ENCODE data around the gene PAWR.
"Not testable (repeated sequence)": the region's sequence is repeated elsewhere in the genome, so short reads cannot be mapped to it uniquely, and the experiment has no call there.

GRCh38 chr12:79646843-79647242 is 43.9 kb downstream of the PAWR start:
- not testable (repeated sequence) for TF ChIP-seq EZH2 (IDR thresholded peaks at IDR 0.05; ENCODE audit: insufficient read depth, poor library complexity, severe bottlenecking); EZH2phosphoT487 (IDR thresholded peaks at IDR 0.05; ENCODE audit: insufficient read depth, low read depth)
